Aorta (tissue), 5 donors: ENCODE results near the gene TBX22. TPM values are rescaled to one million over a fixed set of nuclear protein-coding genes. Genes with fewer than 3 reads are reported as not detected.
"Not testable (repeated sequence)": the region's sequence is repeated elsewhere in the genome, so short reads cannot be mapped to it uniquely, and the experiment has no call there.

ENCODE experiments used
- ATAC-seq: fragments of 200-7000 bp; cut with Tn5 transposase; one replicate; pipeline ENCODE4 v1.9.1; 2022; ENCODE audit warnings: moderate library complexity; ENCODE audit not compliant: low FRiP score
- DNase-seq, 2 donors: peaks; one replicate each; pipeline ENCODE4 v3.0.0-alpha.2; 2020
- H3K27ac ChIP-seq, 2 donors: one replicate each; pipeline ENCODE4 v1.5.1; 2013; ENCODE audit warnings: low read length in 2 of 2, mild to moderate bottlenecking in 2 of 2, moderate library complexity in 2 of 2, control low read depth in 1 of 2, inconsistent platforms in 1 of 2, low read depth in 1 of 2
- H3K27me3 ChIP-seq, 2 donors: one replicate each; pipeline ENCODE4 v1.6.1; 2013; ENCODE audit warnings: control low read depth in 1 of 2, low read length in 1 of 2, mild to moderate bottlenecking in 1 of 2, moderate library complexity in 1 of 2; ENCODE audit not compliant: insufficient read depth in 2 of 2, control insufficient read depth in 1 of 2
- H3K36me3 ChIP-seq, 2 donors: one replicate each; pipeline ENCODE4 v1.6.1; 2013; ENCODE audit warnings: control low read depth in 1 of 2, low read length in 1 of 2, mild to moderate bottlenecking in 1 of 2; ENCODE audit not compliant: insufficient read depth in 2 of 2, control insufficient read depth in 1 of 2
- H3K4me1 ChIP-seq, 2 donors: one replicate each; pipeline ENCODE4 v1.6.1; 2013; ENCODE audit warnings: low read length in 2 of 2, control low read depth in 1 of 2, mild to moderate bottlenecking in 1 of 2, moderate library complexity in 1 of 2; ENCODE audit not compliant: insufficient read depth in 2 of 2, control insufficient read depth in 1 of 2
- H3K4me3 ChIP-seq, 2 donors: one replicate each; pipeline ENCODE4 v1.5.1; 2013; ENCODE audit warnings: low read length in 2 of 2, control low read depth in 1 of 2, mild to moderate bottlenecking in 1 of 2
- H3K9me3 ChIP-seq: one replicate; pipeline ENCODE4 v1.6.1; 2013; ENCODE audit warnings: mild to moderate bottlenecking, low read length; ENCODE audit not compliant: control insufficient read depth
- WGBS, 2 donors: extraction: QIAGEN DNeasy Blood & Tissue Kit; methylation state at CpG; one replicate each; pipeline ENCODE4 v1.1.7; 2013; 5-methylcytosine and 5-hydroxymethylcytosine counted together
- intact Hi-C, 2 donors: fragments of 100-400 bp; cut with DNase I; formaldehyde crosslinking; loops; one replicate each; pipeline versions ENCODE4 v1.14.2 to v1.15.0; 2022
- polyA plus RNA-seq, 2 donors: library from polyadenylated mRNA; stranded (reverse); fragments of 200-250 nt; gene quantifications; one replicate each; pipeline ENCODE4 v1.2.3, GENCODE V29; 2013
- total RNA-seq, 2 donors: library from RNA; stranded (reverse); fragmentation: NEBNext Ultra II Directional; extraction: Animal tissue kit (Norgen Biotek cat#: 25700); gene quantifications; one replicate each; pipeline ENCODE4 v1.2.1, GENCODE V29; 2021
- donor health status: healthy with polysubstance abuse.
- donor health status: Bipolar disorder and iron deficiency.
- donor health status: DM: no; HTN: no; CAD: no.
- donor health status: DM: no; HTN: no; CAD: no.
- donor health status: DM: yes; HTN: yes; CAD: no.

Gene TBX22
- total and polyA plus RNA-seq, 4 donors, result not detected

- H3K4me1 ChIP-seq, H3K4me3 ChIP-seq, intact Hi-C loops, H3K27ac ChIP-seq, H3K27me3 ChIP-seq, ATAC-seq, DNase-seq, H3K9me3 ChIP-seq, H3K36me3 ChIP-seq: not testable (repeated sequence)
- WGBS, 2 donors, result 56 to 79% methylated on average over 6 of the region's 6 CpGs
Observed at GRCh38 chrX:80066156-80066555, 51.6 kb downstream of the TBX22 start.

- H3K36me3 ChIP-seq, DNase-seq, H3K4me3 ChIP-seq, H3K4me1 ChIP-seq, H3K27ac ChIP-seq, intact Hi-C loops, ATAC-seq, H3K9me3 ChIP-seq, H3K27me3 ChIP-seq: not testable (repeated sequence)
- 93 to 100% methylated on average over 1 of the region's 1 CpG for WGBS, 2 donors
Observed at GRCh38 chrX:80075625-80076024, 61.1 kb downstream of the TBX22 start.
